Measurements from ENCODE around the gene RAB4B. TPM values are rescaled to one million over a fixed set of nuclear protein-coding genes. Genes with fewer than 3 reads are reported as not detected.

RAB4B gene
- total RNA-seq, 2 experiments from 2014 or later, result 52.8 to 54.7 TPM

GRCh38 chr19:40801426-40802299 lies 23.6 kb downstream of the RAB4B start:
- Mint-ChIP-seq H3K4me3 (peak overlapping the region; percentile 95), H3K27me3 (no peaks in the 10 kb centered on the region), H3K4me1 (peaks cover 82% of the 10 kb centered on the region), H3K27ac (peak overlapping the region; percentile 88), H3K36me3 (ENCODE audit: low read depth) (peaks cover 61% of the 10 kb centered on the region), H3K9me3 (no peaks in the 10 kb centered on the region)
- ChIA-PET POLR2A (no interaction called here), CTCF (interaction anchor here (0.5 to 0.9 kb wide), 2 partner anchors 49 to 83 kb away, joined by 3 read pairs; no protein-coding TSS in a partner anchor)
- no peak for DNase-seq

DNA sequence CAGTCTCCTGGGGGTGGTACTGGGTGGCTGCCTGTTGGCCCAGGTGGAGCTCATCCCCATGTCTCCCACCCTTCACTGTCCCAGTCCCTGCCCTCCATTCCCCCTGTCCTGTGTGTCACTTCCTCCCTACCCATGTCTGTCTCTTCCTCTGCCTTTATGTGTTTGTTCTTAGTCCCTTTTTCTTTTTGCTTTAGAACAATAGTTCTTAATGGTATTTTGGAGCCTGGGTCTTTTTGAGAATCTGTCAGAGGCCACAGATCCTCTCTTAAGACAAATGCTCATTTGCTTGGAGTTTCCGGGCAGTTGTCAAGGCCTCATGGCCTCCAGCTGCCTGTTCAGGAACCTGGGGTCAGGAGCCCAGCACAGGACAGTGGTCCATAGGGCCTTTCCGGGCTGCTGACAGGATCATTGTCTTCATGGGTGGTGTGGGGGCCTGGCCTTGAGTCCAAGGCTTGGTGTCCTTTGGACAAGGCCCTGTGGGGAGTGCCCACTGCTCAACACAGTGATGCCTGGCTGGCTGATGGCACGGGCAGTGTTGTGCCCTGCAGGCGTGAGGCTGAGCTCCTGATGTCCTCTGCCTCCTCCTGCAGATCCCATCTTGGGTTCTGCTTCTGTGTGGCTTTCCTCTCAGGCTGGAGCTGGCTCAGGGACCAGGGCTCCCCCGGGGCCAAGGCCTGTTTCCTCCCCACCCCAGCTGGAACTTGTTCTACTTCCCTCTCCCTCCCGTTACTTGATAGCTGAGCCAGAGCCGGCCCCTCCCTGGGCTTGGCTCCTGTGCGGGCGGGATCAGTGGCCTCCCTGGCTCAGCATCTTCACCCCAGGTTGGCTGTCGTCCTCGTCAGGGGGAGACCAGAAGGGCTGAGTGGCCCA lies 24.5 kb downstream of the RAB4B start:
- H3K27ac Mint-ChIP-seq, result peak overlapping the region; percentile 88
- DNase-seq, result no peak
- no peaks in the 10 kb centered on the region for H3K9me3 Mint-ChIP-seq
- peaks cover 84% of the 10 kb centered on the region for H3K4me1 Mint-ChIP-seq
- H3K27me3 Mint-ChIP-seq, result no peaks in the 10 kb centered on the region
- peaks cover 70% of the 10 kb centered on the region for H3K36me3 Mint-ChIP-seq (ENCODE audit: low read depth)
- H3K4me3 Mint-ChIP-seq, result peak overlapping the region; percentile 95
- POLR2A ChIA-PET, result no interaction called here
- CTCF ChIA-PET, result interaction anchor here (1.1 kb wide), 1 partner anchor 10 kb away, joined by 4 read pairs; no protein-coding TSS in a partner anchor

- no peak for DNase-seq
- Mint-ChIP-seq H3K4me1 (peaks cover 81% of the 10 kb centered on the region), H3K9me3 (no peaks in the 10 kb centered on the region), H3K4me3 (peak overlapping the region; percentile 95), H3K27me3 (no peaks in the 10 kb centered on the region), H3K36me3 (ENCODE audit: low read depth) (peaks cover 78% of the 10 kb centered on the region), H3K27ac (peak overlapping the region; percentile 88)
- POLR2A ChIA-PET, result no interaction called here
- CTCF ChIA-PET, result interaction anchor here (1.1 kb wide), 1 partner anchor 9 kb away, joined by 4 read pairs; no protein-coding TSS in a partner anchor
Measured at GRCh38 chr19:40803170-40803856, 25.3 kb downstream of the RAB4B start.

GRCh38 chr19:40803857-40804782 lies 26.1 kb downstream of the RAB4B start:
- DNase-seq, result peak; percentile 84
- Mint-ChIP-seq H3K27ac (peak overlapping the region; percentile 88), H3K9me3 (no peaks in the 10 kb centered on the region), H3K27me3 (no peaks in the 10 kb centered on the region), H3K36me3 (ENCODE audit: low read depth) (peaks cover 83% of the 10 kb centered on the region), H3K4me1 (peaks cover 81% of the 10 kb centered on the region), H3K4me3 (peak overlapping the region; percentile 95)
- ChIA-PET POLR2A (interaction anchor here (0.6 kb wide), 1 partner anchor 96 kb away, joined by 3 read pairs; no protein-coding TSS in a partner anchor), CTCF (interaction anchor here (0.7 to 4.3 kb wide), 4 partner anchors 8 to 139 kb away, joined by 3 to 21 read pairs (median 4); partner anchors contain the start of gene RAB4B)

GRCh38 chr19:40804783-40805242 lies 26.8 kb downstream of the RAB4B start:
- Mint-ChIP-seq H3K9me3 (no peaks in the 10 kb centered on the region), H3K4me1 (peaks cover 86% of the 10 kb centered on the region), H3K27ac (peak overlapping the region; percentile 88), H3K4me3 (peak overlapping the region; percentile 95), H3K27me3 (no peaks in the 10 kb centered on the region), H3K36me3 (ENCODE audit: low read depth) (peaks cover 87% of the 10 kb centered on the region)
- ChIA-PET POLR2A (interaction anchor here (0.6 kb wide), 1 partner anchor 95 kb away, joined by 3 read pairs; no protein-coding TSS in a partner anchor), CTCF (interaction anchor here (0.7 to 4.3 kb wide), 8 partner anchors 8 to 141 kb away, joined by 3 to 26 read pairs (median 12); partner anchors contain the start of gene RAB4B)
- DNase-seq, result no peak

DNA sequence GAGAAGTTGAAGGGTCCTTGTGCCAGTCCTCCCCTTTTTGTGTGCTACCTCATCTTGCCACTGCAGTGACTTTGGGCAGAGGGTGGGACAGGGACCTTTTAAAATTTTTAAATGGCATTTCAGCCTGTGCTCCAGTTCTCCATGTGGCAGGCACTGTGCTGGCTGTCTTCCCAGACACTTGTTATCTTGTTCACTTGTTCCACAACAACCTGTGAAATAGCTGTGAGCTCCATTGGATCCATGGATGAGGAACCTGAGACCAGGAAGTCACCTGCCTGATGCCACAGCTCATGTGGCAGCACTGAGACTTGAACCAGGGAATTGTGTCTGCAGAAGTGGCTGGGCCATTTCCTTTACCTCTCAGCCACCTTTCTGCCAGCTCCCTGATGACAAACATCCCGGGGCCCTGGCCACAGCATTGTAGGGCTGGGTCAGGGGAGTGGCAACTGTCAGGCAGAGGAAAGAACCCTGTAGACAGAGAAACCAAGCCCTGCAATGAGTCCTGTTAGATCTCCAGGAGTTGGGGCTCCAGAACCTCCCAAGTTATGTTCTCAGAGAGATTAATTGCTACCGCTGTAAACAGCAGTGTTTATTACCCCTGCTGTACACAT lies 27.3 kb downstream of the RAB4B start:
- POLR2A ChIA-PET, result no interaction called here
- Mint-ChIP-seq H3K27ac (peak overlapping the region; percentile 88), H3K9me3 (no peaks in the 10 kb centered on the region), H3K4me3 (peak overlapping the region; percentile 95), H3K27me3 (no peaks in the 10 kb centered on the region), H3K4me1 (peaks cover 86% of the 10 kb centered on the region), H3K36me3 (ENCODE audit: low read depth) (peaks cover 87% of the 10 kb centered on the region)
- DNase-seq, result peak; percentile 61
- CTCF ChIA-PET, result interaction anchor here (1.2 to 4.3 kb wide), 8 partner anchors 9 to 148 kb away, joined by 3 to 26 read pairs (median 12); partner anchors contain the start of gene RAB4B

DNA sequence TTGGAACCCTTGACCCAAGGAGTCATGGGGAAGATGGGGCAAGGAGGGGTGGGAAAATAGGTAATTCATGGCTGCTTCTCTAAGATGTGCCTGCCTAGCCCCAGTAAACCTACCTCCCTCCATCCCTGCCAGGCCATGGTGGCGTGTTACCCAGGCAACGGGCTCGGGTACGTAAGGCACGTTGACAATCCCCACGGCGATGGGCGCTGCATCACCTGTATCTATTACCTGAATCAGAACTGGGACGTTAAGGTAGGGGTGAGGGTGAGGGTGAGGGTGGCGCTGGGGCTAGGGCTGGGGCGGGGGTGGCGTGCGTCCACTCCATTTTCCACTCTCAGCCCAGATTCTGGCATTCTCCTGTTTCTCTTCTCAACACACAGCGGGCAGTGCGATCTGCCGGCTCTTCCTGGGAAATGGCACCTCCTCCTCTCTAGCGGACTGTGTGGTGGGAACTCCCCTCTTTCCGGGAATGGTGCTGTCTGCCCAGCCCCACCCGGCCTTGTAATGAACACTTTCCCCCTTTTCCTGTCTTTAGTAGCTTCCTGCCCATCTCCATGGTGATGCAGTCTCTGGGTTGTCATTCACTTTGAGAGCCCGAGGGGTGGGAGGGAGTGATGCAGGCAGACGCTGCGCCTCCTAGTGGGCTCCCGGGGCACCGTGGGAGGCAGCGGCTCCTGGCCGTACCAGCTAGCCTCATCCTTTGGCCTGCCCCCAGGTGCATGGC lies 28.5 kb downstream of the RAB4B start:
- Mint-ChIP-seq H3K4me1 (peaks cover 88% of the 10 kb centered on the region), H3K9me3 (no peaks in the 10 kb centered on the region), H3K4me3 (peak overlapping the region; percentile 67), H3K27ac (peak overlapping the region; percentile 88), H3K27me3 (peaks cover 4% of the 10 kb centered on the region), H3K36me3 (ENCODE audit: low read depth) (peaks cover 82% of the 10 kb centered on the region)
- POLR2A ChIA-PET, result interaction anchor here (1.2 kb wide), 1 partner anchor 59 kb away, joined by 3 read pairs; no protein-coding TSS in a partner anchor
- DNase-seq, result peak; percentile 80
- CTCF ChIA-PET, result interaction anchor here (0.5 to 4.3 kb wide), 24 partner anchors 10 to 498 kb away, joined by 3 to 26 read pairs (median 4); partner anchors contain the start of genes ACTMAP, COQ8B, ITPKC and RAB4B

DNA sequence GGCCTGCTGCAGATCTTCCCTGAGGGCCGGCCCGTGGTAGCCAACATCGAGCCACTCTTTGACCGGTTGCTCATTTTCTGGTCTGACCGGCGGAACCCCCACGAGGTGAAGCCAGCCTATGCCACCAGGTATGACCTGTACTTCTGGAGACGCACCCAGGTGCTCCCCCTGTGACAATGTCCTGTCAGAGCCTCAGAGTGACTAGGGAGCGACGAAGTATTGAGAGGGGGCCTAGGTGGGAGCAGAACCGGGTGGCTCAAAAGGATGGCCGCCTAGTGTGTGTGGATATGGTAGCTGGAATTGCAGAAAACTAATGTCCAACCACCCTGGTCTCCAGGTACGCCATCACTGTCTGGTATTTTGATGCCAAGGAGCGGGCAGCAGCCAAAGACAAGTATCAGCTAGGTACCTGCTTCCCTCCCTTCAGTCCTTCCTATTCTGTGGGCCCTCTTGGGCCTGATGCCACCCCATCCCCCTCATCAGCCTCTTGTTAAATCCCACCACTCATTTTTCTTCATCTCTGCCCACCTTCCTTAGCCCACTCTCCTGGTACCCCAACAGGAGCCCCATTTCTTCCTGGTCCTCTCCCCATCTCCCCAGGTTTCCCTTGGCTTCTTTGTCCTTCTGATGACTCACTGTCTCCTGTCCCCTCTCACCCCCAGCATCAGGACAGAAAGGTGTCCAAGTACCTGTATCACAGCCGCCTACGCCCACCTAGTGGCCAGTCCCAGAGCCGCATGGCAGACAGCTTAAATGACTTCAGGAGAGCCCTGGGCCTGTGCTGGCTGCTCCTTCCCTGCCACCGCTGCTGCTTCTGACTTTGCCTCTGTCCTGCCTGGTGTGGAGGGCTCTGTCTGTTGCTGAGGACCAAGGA lies 29.3 kb downstream of the RAB4B start:
- H3K27ac Mint-ChIP-seq, result peak overlapping the region; percentile 88
- peaks cover 86% of the 10 kb centered on the region for H3K4me1 Mint-ChIP-seq
- ChIA-PET POLR2A (interaction anchor here (1.2 kb wide), 1 partner anchor 60 kb away, joined by 3 read pairs; no protein-coding TSS in a partner anchor), CTCF (interaction anchor here (0.7 to 4.3 kb wide), 20 partner anchors 11 to 201 kb away, joined by 3 to 26 read pairs (median 4); partner anchors contain the start of genes ACTMAP, COQ8B, ITPKC and RAB4B)
- H3K4me3 Mint-ChIP-seq, result peak overlapping the region; percentile 67
- H3K36me3 Mint-ChIP-seq (ENCODE audit: low read depth), result peaks cover 74% of the 10 kb centered on the region
- H3K27me3 Mint-ChIP-seq, result peaks cover 8% of the 10 kb centered on the region
- H3K9me3 Mint-ChIP-seq, result no peaks in the 10 kb centered on the region
- DNase-seq, result no peak

DNA sequence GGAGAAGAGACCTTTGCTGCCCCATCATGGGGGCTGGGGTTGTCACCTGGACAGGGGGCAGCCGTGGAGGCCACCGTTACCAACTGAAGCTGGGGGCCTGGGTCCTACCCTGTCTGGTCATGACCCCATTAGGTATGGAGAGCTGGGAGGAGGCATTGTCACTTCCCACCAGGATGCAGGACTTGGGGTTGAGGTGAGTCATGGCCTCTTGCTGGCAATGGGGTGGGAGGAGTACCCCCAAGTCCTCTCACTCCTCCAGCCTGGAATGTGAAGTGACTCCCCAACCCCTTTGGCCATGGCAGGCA lies 29.9 kb downstream of the RAB4B start:
- Mint-ChIP-seq H3K27ac (peak overlapping the region; percentile 88), H3K4me3 (no peak overlapping the region), H3K4me1 (peaks cover 86% of the 10 kb centered on the region), H3K27me3 (peaks cover 13% of the 10 kb centered on the region), H3K9me3 (no peaks in the 10 kb centered on the region), H3K36me3 (ENCODE audit: low read depth) (peaks cover 70% of the 10 kb centered on the region)
- DNase-seq, result no peak
- ChIA-PET POLR2A (no interaction called here), CTCF (interaction anchor here (0.5 to 4.3 kb wide), 11 partner anchors 12 to 1499 kb away, joined by 3 to 26 read pairs (median 9); partner anchors contain the start of genes ACTMAP, RAB4B and SNRPA)
